RWPE1 (cell line): Measurements from ENCODE around the gene RABEP2.
"Not testable (repeated sequence)": the region's sequence is repeated elsewhere in the genome, so short reads cannot be mapped to it uniquely, and the experiment has no call there.

ENCODE experiments used
- CTCF ChIA-PET: fragments of 350-600 bp; sonication (Branson Sonifier 250); formaldehyde crosslinking; extraction: SDS; loops from one replicate; lab custom pipeline; 2021; lab: Yijun Ruan, JAX
- POLR2A ChIA-PET: fragments of 400-600 bp; formaldehyde crosslinking; extraction: SDS; loops from one replicate; lab custom pipeline; 2020; ENCODE audit warnings: antibody characterized with exemption; ENCODE audit not compliant: low non-redundant PET; lab: Yijun Ruan, JAX
- DNase-seq: peaks from one replicate; pipeline ENCODE4 v3.0.0; 2012; ENCODE audit warnings: low spot score
- H3K27ac ChIP-seq: fragments of 450-650 bp; 2 replicates; pipeline ENCODE4 v1.5.1; 2017
- CTCF ChIP-seq: fragments of 450-650 bp; conservative IDR thresholded peaks from 2 replicates; pipeline ENCODE4 v1.5.1; 2017; ENCODE audit warnings: low read depth, mild to moderate bottlenecking

The RABEP2 gene

GRCh38 chr16:28943281-28943680, 18.2 kb upstream of the RABEP2 start:
- TF ChIP-seq CTCF: no peak
- no peak for DNase-seq
- ChIA-PET CTCF (no interaction called here), POLR2A (no interaction called here)
- no peak overlapping the region for H3K27ac ChIP-seq

DNA sequence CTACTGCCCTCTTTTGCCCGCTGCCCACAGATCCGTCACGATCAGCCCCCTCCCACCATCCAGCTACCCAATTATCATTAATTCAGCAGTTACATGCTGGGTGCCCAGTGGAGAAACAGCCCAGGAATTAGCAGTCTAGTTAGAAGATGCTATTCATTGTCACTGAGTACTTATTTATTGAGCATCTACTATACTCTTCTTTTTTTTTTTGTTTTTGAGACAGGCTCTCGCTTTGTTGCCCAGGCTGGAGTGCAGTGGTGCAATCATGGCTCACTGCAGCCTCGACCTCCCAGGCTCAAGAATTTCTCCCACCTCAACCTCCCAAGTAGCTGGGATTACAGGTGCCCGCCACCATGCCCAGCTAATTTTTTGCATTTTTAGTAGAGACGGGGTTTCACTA, 14.8 kb upstream of the RABEP2 start:
- DNase-seq, H3K27ac ChIP-seq, CTCF ChIA-PET, POLR2A ChIA-PET: not testable (repeated sequence)

DNA sequence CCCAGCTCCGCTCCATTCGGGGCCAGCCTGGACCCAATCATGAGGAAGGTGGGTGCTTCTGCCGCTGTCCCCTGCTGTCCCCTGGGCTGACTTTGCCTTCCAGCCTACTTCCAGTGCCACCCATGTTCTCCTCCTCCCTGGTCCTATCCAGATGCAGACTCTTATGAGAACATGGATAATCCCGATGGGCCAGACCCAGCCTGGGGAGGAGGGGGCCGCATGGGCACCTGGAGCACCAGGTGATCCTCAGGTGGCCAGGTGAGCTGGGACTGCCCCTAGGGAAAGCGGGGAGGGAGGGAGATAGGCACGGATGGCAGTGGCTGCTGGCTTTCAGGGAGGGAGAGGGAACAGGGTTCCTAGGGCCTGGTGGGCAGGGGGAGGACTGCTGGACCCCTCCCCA, 13.7 kb upstream of the RABEP2 start:
- TF ChIP-seq CTCF: no peak
- H3K27ac ChIP-seq: no peak overlapping the region
- ChIA-PET CTCF (no interaction called here), POLR2A (no interaction called here)
- no peak for DNase-seq

DNA sequence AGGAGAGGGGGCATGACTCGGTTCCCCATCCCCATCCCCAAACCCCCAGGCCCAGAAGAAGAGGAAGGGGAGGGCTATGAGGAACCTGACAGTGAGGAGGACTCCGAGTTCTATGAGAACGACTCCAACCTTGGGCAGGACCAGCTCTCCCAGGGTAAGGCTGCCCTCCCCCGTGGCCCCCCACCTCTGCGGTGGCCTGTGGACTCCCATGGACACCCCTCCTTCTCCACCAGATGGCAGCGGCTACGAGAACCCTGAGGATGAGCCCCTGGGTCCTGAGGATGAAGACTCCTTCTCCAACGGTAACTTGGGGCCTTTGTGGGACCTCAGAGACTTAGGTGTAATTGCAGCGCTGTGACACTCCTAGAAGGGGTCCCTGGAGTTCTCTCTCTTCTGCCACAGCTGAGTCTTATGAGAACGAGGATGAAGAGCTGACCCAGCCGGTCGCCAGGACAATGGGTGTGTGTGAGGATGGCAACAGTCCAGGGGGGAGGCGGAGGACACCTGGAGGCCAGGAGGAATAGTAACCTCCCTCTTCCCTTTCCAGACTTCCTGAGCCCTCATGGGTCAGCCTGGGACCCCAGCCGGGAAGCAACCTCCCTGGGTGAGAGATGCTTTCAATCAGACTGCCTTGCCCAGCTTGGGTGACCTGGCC, 12.3 kb upstream of the RABEP2 start:
- no peak for TF ChIP-seq CTCF
- DNase-seq: no peak
- ChIA-PET CTCF (no interaction called here), POLR2A (no interaction called here)
- H3K27ac ChIP-seq: no peak overlapping the region

- no peak for DNase-seq
- no peak for TF ChIP-seq CTCF
- CTCF ChIA-PET: no interaction called here
- POLR2A ChIA-PET: no interaction called here
- H3K27ac ChIP-seq: no peak overlapping the region; the same call in 1 of the 2 replicates
Observed at GRCh38 chr16:28936784-28937155, 11.7 kb upstream of the RABEP2 start.

GRCh38 chr16:28935924-28936783, 11.1 kb upstream of the RABEP2 start:
- POLR2A ChIA-PET: no interaction called here
- peak; percentile 90 for DNase-seq
- CTCF ChIA-PET: interaction anchor here (0.7 kb wide), 1 partner anchor 12 kb away, joined by 3 read pairs; no protein-coding TSS in a partner anchor
- TF ChIP-seq CTCF: no peak
- peak overlapping the region; percentile 49 for H3K27ac ChIP-seq

- no peak for DNase-seq
- POLR2A ChIA-PET: no interaction called here
- CTCF ChIA-PET: no interaction called here
- TF ChIP-seq CTCF: no peak
- no peak overlapping the region for H3K27ac ChIP-seq
Observed at GRCh38 chr16:28935346-28935745, 10.3 kb upstream of the RABEP2 start.
